GM12891 (cell line): ENCODE results near the gene GNAL.

ENCODE experiments used
- POLR2A ChIP-seq: IDR thresholded peaks from 2 replicates; pipeline ENCODE4 v1.6.1; 2011; ENCODE audit warnings: low read depth, low read length, control low read depth
- TAF1 ChIP-seq: IDR thresholded peaks from 2 replicates; pipeline ENCODE4 v1.6.1; 2011; ENCODE audit warnings: low read depth, low read length, control low read depth

GRCh38 chr18:11818486-11819203, 129.6 kb downstream of the GNAL start:
- no peak for TF ChIP-seq POLR2A
- TF ChIP-seq TAF1 = no peak
